DOHH2 (cell line): ENCODE data around the gene SAG.

Experiments
- EZH2phosphoT487 ChIP-seq: fragments of 200-600 bp; sonication (generic); IDR thresholded peaks from 2 replicates; pipeline ENCODE4 v1.6.1; 2017; ENCODE audit warnings: borderline replicate concordance, mild to moderate bottlenecking, antibody characterized with exemption, low read length, moderate library complexity, mixed read lengths
- TF ChIP-seq, protein P1 (sequence below): fragments of 200-600 bp; sonication (generic); IDR thresholded peaks from one replicate; pipeline ENCODE4 v1.5.1; 2014; ENCODE audit warnings: antibody characterized with exemption, mild to moderate bottlenecking, low read depth, low read length; ENCODE audit not compliant: poor library complexity, severe bottlenecking

DNA sequence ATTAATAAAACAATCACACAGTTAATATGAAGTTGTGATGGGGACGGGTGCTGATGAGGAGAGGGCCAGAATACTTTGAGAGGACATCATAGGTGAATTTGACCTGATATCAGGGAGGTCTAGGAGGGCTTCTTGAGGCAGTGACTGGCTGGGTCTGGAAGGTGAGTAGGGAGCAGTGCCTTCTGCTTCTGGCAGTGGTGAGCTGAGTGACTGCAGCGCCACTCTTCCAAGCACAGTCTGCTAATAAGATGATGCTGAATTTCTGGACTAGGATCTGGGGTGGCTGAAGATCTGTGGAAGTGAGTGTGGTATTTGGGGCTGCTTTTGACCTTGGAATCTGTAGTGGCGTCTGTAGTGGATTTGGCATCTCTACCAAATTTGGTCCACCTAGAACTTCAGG lies 52.2 kb downstream of the SAG start:
- no peak for TF ChIP-seq EZH2phosphoT487
- TF ChIP-seq, protein P1, sequence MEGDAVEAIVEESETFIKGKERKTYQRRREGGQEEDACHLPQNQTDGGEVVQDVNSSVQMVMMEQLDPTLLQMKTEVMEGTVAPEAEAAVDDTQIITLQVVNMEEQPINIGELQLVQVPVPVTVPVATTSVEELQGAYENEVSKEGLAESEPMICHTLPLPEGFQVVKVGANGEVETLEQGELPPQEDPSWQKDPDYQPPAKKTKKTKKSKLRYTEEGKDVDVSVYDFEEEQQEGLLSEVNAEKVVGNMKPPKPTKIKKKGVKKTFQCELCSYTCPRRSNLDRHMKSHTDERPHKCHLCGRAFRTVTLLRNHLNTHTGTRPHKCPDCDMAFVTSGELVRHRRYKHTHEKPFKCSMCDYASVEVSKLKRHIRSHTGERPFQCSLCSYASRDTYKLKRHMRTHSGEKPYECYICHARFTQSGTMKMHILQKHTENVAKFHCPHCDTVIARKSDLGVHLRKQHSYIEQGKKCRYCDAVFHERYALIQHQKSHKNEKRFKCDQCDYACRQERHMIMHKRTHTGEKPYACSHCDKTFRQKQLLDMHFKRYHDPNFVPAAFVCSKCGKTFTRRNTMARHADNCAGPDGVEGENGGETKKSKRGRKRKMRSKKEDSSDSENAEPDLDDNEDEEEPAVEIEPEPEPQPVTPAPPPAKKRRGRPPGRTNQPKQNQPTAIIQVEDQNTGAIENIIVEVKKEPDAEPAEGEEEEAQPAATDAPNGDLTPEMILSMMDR: no peak
